HUDEP-2 (cell line): ENCODE data around the gene COL6A1.
"Not testable (repeated sequence)": the region's sequence is repeated elsewhere in the genome, so short reads cannot be mapped to it uniquely, and the experiment has no call there.

Source experiments
- DNase-seq, 76 experiments: peaks; one replicate each; lab custom pipeline; 2025; ENCODE audit not compliant: unreplicated experiment in 76 of 76; lab: John Stamatoyannopoulos, UW

Gene COL6A1

GRCh38 chr21:46003575-46004007, 22.0 kb downstream of the COL6A1 start:
- DNase-seq: no peak

GRCh38 chr21:46004168-46004861, 22.7 kb downstream of the COL6A1 start:
- no peak for DNase-seq

- DNase-seq: no peak
These were observed 23.5 kb downstream of the COL6A1 start for GRCh38 chr21:46005081-46005480.

GRCh38 chr21:46005481-46005881, 23.9 kb downstream of the COL6A1 start:
- no peak for DNase-seq

GRCh38 chr21:46005894-46006546, 24.4 kb downstream of the COL6A1 start:
- not testable (repeated sequence) for DNase-seq

GRCh38 chr21:46006547-46007491, 25.2 kb downstream of the COL6A1 start:
- DNase-seq: no peak

GRCh38 chr21:46007492-46007868, 25.9 kb downstream of the COL6A1 start:
- DNase-seq: no peak

- DNase-seq: no peak
These were observed 27.5 kb downstream of the COL6A1 start for GRCh38 chr21:46008893-46009621.

- no peak for DNase-seq
These were observed 28.6 kb downstream of the COL6A1 start for GRCh38 chr21:46009951-46010705.

- DNase-seq: no peak
These were observed 29.8 kb downstream of the COL6A1 start for GRCh38 chr21:46011267-46011967.

- DNase-seq: no peak
These were observed 30.6 kb downstream of the COL6A1 start for GRCh38 chr21:46012154-46012553.

GRCh38 chr21:46014828-46015227, 33.3 kb downstream of the COL6A1 start:
- no peak for DNase-seq

- DNase-seq: no peak
These were observed 35.6 kb downstream of the COL6A1 start for GRCh38 chr21:46017148-46017547.

GRCh38 chr21:46017695-46018094, 36.1 kb downstream of the COL6A1 start:
- no peak for DNase-seq

GRCh38 chr21:46018615-46019014, 37.0 kb downstream of the COL6A1 start:
- peak in 3 of 76 experiments; percentile 6 to 27 (median 6) for DNase-seq

GRCh38 chr21:46020581-46020980, 39.0 kb downstream of the COL6A1 start:
- no peak for DNase-seq

GRCh38 chr21:46021398-46021797, 39.8 kb downstream of the COL6A1 start:
- DNase-seq: no peak

- DNase-seq: no peak
These were observed 40.5 kb downstream of the COL6A1 start for GRCh38 chr21:46021978-46022544.
